ENCODE data around the gene ABCC12. TPM values are rescaled to one million over a fixed set of nuclear protein-coding genes. Genes with fewer than 3 reads are reported as not detected.

Gene ABCC12
- total and polyA plus RNA-seq, 2 donors (not counting 1 experiment from before 2014, with no cell fraction given) = not detected

GRCh38 chr16:48131201-48131935 lies 24.4 kb downstream of the ABCC12 start:
- ChIA-PET CTCF (no interaction called here), POLR2A (no interaction called here)
- Histone ChIP-seq H2AFZ (ENCODE audit: insufficient read depth, low read depth, low read length, poor library complexity, severe bottlenecking) (no peak overlapping the region), H3K9ac (ENCODE audit: low read length) (no peak overlapping the region), H3K27ac (ENCODE audit: low read length in 2 of 2) (no peak overlapping the region), H3K9me3 (ENCODE audit: control extremely low read depth in 1 of 3, control insufficient read depth in 2 of 3, insufficient read depth in 1 of 3, low read length in 2 of 3) (no peaks in the 10 kb centered on the region), H3K79me2 (ENCODE audit: control insufficient read depth, insufficient read depth, low read length) (no peaks in the 10 kb centered on the region), H3K4me3 (ENCODE audit: control extremely low read depth in 1 of 5, extremely low read depth in 1 of 5, insufficient read depth in 1 of 5, low read depth in 2 of 5, low read length in 4 of 5) (no peak overlapping the region), H3K36me3 (replicated peaks in 1 of 2; ENCODE audit: control extremely low read depth in 1 of 2, control insufficient read depth in 1 of 2, extremely low read depth in 1 of 2, insufficient read depth in 2 of 2, low read length in 1 of 2) (no peaks in the 10 kb centered on the region), H3K4me1 (ENCODE audit: control insufficient read depth in 2 of 2, insufficient read depth in 2 of 2, low read length in 2 of 2) (no peaks in the 10 kb centered on the region), H4K20me1 (ENCODE audit: control insufficient read depth, insufficient read depth, low read length, poor library complexity, severe bottlenecking) (no peaks in the 10 kb centered on the region), H3K27me3 (replicated peaks in 1 of 4; ENCODE audit: control extremely low read depth in 1 of 4, control insufficient read depth in 3 of 4, insufficient read depth in 4 of 4, low read length in 3 of 4) (no peaks in the 10 kb centered on the region), H3K4me2 (replicated peaks; ENCODE audit: low read depth, low read length, poor library complexity, severe bottlenecking) (no peak overlapping the region)
- 91% methylated on average over 5 of the region's 6 CpGs for WGBS (ENCODE audit: insufficient coverage)
- Mint-ChIP-seq H3K9me3 (ENCODE audit: insufficient read depth) (no peaks in the 10 kb centered on the region), H3K27ac (no peak overlapping the region), H3K4me1 (no peaks in the 10 kb centered on the region), H3K4me3 (no peak overlapping the region), H3K27me3 (peaks cover 23% of the 10 kb centered on the region)
- TF ChIP-seq CTCF (IDR thresholded peaks at IDR 0.05) (no peak), EZH2 (IDR thresholded peaks at IDR 0.05; ENCODE audit: borderline replicate concordance, insufficient read depth, low read depth, low read length, poor library complexity, severe bottlenecking) (no peak)
- ATAC-seq (ENCODE audit: low read depth) = no peak
- no peak for DNase-seq
- intact Hi-C loops (cut with micrococcal nuclease) = no loop called here

- TF ChIP-seq EZH2 (IDR thresholded peaks at IDR 0.05; ENCODE audit: borderline replicate concordance, insufficient read depth, low read depth, low read length, poor library complexity, severe bottlenecking) (no peak), CTCF (IDR thresholded peaks at IDR 0.05) (no peak)
- DNase-seq = no peak
Measured at GRCh38 chr16:48129926-48130325, 25.9 kb downstream of the ABCC12 start.

More at GRCh38 chr16:48129926-48130325, 25.9 kb downstream of the ABCC12 start:
- H3K36me3 ChIP-seq (replicated peaks in 1 of 2; ENCODE audit: control extremely low read depth in 1 of 2, control insufficient read depth in 1 of 2, extremely low read depth in 1 of 2, insufficient read depth in 2 of 2, low read length in 1 of 2) = no peaks in the 10 kb centered on the region
- no peak overlapping the region for H2AFZ ChIP-seq (ENCODE audit: insufficient read depth, low read depth, low read length, poor library complexity, severe bottlenecking)
- no peaks in the 10 kb centered on the region for H3K4me1 Mint-ChIP-seq
- peaks cover 24% of the 10 kb centered on the region for H3K27me3 Mint-ChIP-seq
- no peaks in the 10 kb centered on the region for H3K4me1 ChIP-seq (ENCODE audit: control insufficient read depth in 2 of 2, insufficient read depth in 2 of 2, low read length in 2 of 2)
- WGBS (ENCODE audit: insufficient coverage) = no CpG with 5 or more reads among the region's 3 CpGs
- H3K9me3 ChIP-seq (ENCODE audit: control extremely low read depth in 1 of 3, control insufficient read depth in 2 of 3, insufficient read depth in 1 of 3, low read length in 2 of 3) = no peaks in the 10 kb centered on the region
- no peak overlapping the region for H3K27ac Mint-ChIP-seq
- no peak overlapping the region for H3K4me2 ChIP-seq (replicated peaks; ENCODE audit: low read depth, low read length, poor library complexity, severe bottlenecking)
- ChIA-PET POLR2A (no interaction called here), CTCF (no interaction called here)
- ATAC-seq (ENCODE audit: low read depth) = no peak
- no peaks in the 10 kb centered on the region for H3K27me3 ChIP-seq (replicated peaks in 1 of 4; ENCODE audit: control extremely low read depth in 1 of 4, control insufficient read depth in 3 of 4, insufficient read depth in 4 of 4, low read length in 3 of 4)
- H3K9me3 Mint-ChIP-seq (ENCODE audit: insufficient read depth) = no peaks in the 10 kb centered on the region
- no peak overlapping the region for H3K4me3 ChIP-seq (ENCODE audit: control extremely low read depth in 1 of 5, extremely low read depth in 1 of 5, insufficient read depth in 1 of 5, low read depth in 2 of 5, low read length in 4 of 5)
- H3K27ac ChIP-seq (ENCODE audit: low read length in 2 of 2) = no peak overlapping the region
- H3K4me3 Mint-ChIP-seq = no peak overlapping the region
- H3K9ac ChIP-seq (ENCODE audit: low read length) = no peak overlapping the region
- H3K79me2 ChIP-seq (ENCODE audit: control insufficient read depth, insufficient read depth, low read length) = no peaks in the 10 kb centered on the region
- intact Hi-C loops (cut with micrococcal nuclease) = no loop called here
- H4K20me1 ChIP-seq (ENCODE audit: control insufficient read depth, insufficient read depth, low read length, poor library complexity, severe bottlenecking) = no peaks in the 10 kb centered on the region
